HG02852 (cell line): ENCODE measurements around the gene MYBPC1.

Experiments
- ATAC-seq: cut with Tn5 transposase; IDR thresholded peaks from one replicate; pipeline ENCODE4 v1.9.1; 2021; ENCODE audit warnings: mild to moderate bottlenecking, moderate library complexity; ENCODE audit not compliant: unreplicated experiment

MYBPC1 gene

GRCh38 chr12:101599771-101600484 lies 5.2 kb downstream of the MYBPC1 start:
- ATAC-seq = no peak

- ATAC-seq = no peak
Observed at GRCh38 chr12:101604132-101604531, 9.4 kb downstream of the MYBPC1 start.

DNA sequence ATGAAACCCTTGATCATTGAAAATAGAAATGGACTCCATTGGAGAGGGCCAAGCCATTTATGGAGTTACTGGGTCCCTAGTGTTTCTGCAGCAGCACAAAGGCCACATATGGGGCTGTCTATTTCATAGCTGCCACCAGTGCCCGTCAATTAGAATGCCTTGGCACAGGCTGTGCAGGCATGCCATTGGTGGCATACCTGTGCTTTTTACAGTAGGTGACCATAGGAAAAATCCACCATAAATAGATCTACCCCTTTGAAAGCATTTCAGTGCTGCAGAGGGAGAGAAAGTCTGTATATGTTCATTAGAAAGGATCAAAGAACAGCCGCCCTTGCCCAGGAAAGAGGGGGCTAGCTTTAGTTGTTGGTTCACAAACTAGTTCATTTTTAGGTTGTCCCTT lies 13.1 kb downstream of the MYBPC1 start:
- ATAC-seq = no peak

GRCh38 chr12:101608301-101609133 lies 13.7 kb downstream of the MYBPC1 start:
- no peak for ATAC-seq

GRCh38 chr12:101609198-101609597 lies 14.4 kb downstream of the MYBPC1 start:
- ATAC-seq = no peak

- ATAC-seq = no peak
Observed at GRCh38 chr12:101612160-101612916, 17.6 kb downstream of the MYBPC1 start.

DNA sequence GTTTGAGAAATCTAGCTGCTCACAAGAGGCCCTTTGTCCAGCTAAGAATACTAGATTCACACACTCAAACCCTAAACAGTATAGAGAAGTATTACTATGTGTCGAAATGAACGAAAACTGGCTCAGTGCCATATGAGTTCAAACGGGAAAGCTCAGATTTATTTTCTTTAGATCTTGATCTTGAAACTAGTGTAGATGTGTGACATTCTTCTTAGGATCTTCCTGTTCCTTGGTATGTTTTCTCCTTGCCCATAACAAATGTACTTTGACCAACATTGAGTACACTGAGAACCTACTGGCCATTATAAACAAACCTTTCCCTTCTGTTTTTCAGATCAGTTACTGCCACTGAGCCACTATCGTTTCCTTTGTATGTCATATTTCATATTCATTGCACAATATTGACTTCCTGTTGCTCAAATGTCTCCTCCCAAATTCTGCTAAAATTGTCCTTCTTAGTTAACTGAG lies 21.3 kb downstream of the MYBPC1 start:
- ATAC-seq = no peak

- ATAC-seq = no peak
Observed at GRCh38 chr12:101619026-101619786, 24.4 kb downstream of the MYBPC1 start.

DNA sequence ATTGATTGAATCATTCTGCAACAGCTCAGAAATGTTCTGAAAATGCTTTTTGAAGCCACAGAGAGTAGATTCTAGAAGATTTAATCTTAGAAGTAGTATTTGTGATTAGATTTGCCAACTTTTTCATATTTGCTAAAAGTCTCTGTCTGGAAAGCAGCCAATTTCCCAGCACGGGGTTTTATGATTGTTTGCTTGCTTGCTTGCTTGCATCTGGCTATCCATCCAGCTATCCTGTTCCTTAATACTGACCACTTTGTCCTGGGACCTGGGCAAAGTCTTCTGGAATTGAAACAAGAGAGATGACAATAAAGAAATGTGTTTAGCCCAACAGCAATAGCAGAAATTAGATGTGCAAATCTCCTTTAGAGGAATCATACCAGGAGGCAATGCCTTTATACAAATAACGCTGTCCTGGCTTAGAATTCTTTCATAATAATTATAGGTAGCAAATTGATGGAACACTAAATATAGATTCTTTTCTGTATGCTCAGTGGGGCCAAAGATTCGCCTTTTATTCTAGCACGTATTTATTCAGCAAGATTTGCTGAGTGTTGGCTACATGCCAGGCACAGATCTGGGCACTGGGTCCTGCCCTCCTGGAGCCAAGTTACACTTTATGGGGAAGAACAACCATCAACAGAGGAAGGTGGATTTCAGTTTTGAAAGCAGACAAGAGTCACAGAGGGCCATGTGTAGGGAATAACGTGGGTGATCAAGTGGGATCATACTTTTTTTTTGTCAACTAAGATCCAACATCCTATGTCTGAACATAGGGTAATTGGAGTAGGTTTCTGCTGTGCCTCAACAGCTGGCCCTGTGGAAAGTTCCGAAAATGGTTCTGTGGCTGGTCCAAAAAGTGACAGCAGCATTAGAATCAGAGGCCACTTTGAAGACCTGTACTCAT lies 25.3 kb downstream of the MYBPC1 start:
- ATAC-seq = no peak

GRCh38 chr12:101620762-101621133 lies 26.0 kb downstream of the MYBPC1 start:
- no peak for ATAC-seq

- no peak for ATAC-seq
Observed at GRCh38 chr12:101628676-101629075, 33.9 kb downstream of the MYBPC1 start.

DNA sequence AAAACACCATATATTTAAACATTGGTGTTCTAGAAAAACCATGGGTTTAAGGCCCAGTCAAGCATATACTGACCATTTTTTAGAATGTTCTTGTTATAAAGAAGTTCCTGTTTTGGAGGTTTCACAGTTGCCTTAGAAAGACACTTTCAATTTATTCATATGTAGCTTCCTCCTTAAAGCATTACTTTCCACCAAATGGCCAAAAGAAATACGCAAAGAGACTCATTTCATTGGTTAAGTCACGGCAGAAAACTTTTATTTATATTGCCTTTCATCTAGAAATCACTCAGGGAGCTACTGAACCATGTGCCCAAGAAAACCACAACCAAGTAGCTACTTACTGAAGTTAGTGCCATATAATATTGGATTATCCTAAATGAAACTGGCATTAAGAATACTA lies 40.0 kb downstream of the MYBPC1 start:
- ATAC-seq = peak; percentile 91

- no peak for ATAC-seq
Observed at GRCh38 chr12:101637936-101638335, 43.2 kb downstream of the MYBPC1 start.

GRCh38 chr12:101642115-101643067 lies 47.6 kb downstream of the MYBPC1 start:
- no peak for ATAC-seq

- no peak for ATAC-seq
Observed at GRCh38 chr12:101647711-101648110, 52.9 kb downstream of the MYBPC1 start.

- ATAC-seq = no peak
Observed at GRCh38 chr12:101648195-101648594, 53.4 kb downstream of the MYBPC1 start.

DNA sequence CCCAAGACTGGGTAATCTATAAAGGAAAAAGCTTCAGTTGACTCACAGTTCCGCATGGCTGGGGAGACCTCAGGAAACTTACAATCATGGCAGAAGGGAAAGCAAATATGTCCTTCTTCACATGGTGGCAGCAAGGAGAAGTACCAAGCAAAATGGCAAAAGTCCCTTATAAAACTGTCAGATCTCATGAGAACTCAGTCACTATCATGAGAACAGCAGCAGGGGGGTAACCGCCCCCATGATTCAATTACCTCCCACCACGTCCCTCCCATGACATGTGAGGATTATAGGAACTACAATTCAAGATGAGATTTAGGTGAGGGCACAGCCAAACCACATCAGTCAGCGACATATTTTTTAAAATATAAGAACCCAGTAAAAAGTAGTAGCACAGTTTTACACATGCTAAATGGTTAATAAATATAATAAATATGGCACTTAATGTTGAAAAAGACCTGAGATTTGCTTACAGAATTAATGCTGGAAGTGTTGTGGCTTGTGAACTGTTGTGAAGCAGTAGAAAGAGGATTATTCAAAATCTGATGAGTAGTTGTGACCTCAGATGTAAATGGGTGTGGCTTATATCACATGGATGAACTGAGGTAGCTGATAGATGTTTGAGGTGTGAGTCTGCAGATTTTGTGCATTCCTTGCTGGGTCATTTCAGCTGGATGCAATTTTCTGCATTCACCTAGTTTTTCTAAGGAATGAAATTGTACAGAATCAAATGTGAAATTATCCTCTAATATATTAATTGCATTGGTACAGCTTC lies 55.8 kb downstream of the MYBPC1 start:
- no peak for ATAC-seq

GRCh38 chr12:101653030-101653429 lies 58.3 kb downstream of the MYBPC1 start:
- no peak for ATAC-seq
